Melanocyte of skin (primary cell): Measurements from ENCODE around the gene ATP2B3. TPM values are rescaled to one million over a fixed set of nuclear protein-coding genes. Genes with fewer than 3 reads are reported as not detected.

ENCODE experiments used
- total RNA-seq, 2 donors: library from RNA; depleted of rRNA; stranded (reverse); fragments of >200 nt; gene quantifications; 2 replicates each; pipeline ENCODE4 v1.2.3, GENCODE V29; 2012

Gene ATP2B3
- not detected for total RNA-seq

GRCh38 chrX:153517423-153517822, at the start of gene ATP2B3:
Gene ATP2B3 (plus strand): TSS chrX:153517642. CDS start chrX:153536248, 18,606 bp downstream.

GRCh38 chrX:153470411-153471363, 46.8 kb upstream of the ATP2B3 start, which contains the start of gene HAUS7:
Gene HAUS7 (minus strand): TSS chrX:153470576. CDS start chrX:153470557, 19 bp downstream.

GRCh38 chrX:153494541-153495361, 22.7 kb upstream of the ATP2B3 start, which contains the start of gene BGN:
Gene BGN (plus strand): TSS chrX:153494980. CDS start chrX:153504632, 9,652 bp downstream.

DNA sequence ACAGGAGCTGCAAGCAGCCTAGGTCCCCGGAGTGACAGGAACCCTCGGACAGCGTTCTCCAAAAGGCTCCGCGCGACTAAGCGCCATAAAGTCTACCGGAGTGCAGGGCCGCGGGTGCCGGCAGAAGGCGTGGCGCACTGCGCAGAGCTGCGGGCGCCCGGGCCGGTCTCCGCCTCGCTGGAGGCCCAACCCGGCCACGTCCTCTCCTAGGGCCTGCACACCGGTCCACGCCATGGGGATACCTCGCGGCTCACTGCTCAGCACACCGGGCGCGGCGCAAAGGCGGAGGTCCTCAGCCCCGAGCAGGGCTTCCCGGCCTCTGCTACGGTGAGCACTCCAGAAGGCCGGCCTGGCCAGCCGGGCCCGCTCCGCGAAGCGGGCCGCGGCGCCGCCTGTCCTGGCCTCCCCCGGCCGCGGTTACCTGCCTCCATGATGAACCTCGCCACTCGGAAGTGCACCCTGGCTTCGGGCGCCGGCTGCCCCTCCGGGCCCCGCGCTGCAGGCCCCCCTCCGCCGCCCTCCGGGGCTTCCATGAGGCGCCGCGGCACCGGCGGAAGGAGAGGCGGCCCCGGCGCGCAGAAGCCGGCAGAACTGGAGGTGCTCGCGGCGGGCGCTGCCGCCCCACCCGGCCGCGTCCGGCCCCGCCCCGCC, 81.2 kb downstream of the ATP2B3 start, which contains the start of gene CCNQ:
TSS of gene CCNQ (minus strand) at position 599 of the 651 bp plus-strand sequence. CDS start at position 533, 66 bp downstream.

Other genes starting within 250 kb of the ATP2B3 start
- not detected for gene PNMA6F, start 195.9 kb upstream of the ATP2B3 start, total RNA-seq
- gene ZNF275, start 183.5 kb upstream of the ATP2B3 start, total RNA-seq, result 1 to 10 TPM; 3.8 to 7.7 TPM
- gene PNMA6E, start 116.3 kb upstream of the ATP2B3 start, total RNA-seq, result not detected
- gene ZFP92, start 106.2 kb upstream of the ATP2B3 start, total RNA-seq, result under 1 TPM; under 0.01 to 0.67 TPM
- gene TREX2, start 71.6 kb upstream of the ATP2B3 start, total RNA-seq, result 1 to 10 TPM; 1.3 to 1.4 TPM
- gene HAUS7, start 47.1 kb upstream of the ATP2B3 start, total RNA-seq, result 10 to 100 TPM; 13.4 to 23.3 TPM
- gene BGN, start 22.7 kb upstream of the ATP2B3 start, total RNA-seq, result not detected
- gene CCNQ, start 81.5 kb downstream of the ATP2B3 start, total RNA-seq, result 10 to 100 TPM; 36.5 to 41.3 TPM
- 1 to 10 TPM; 2.3 to 4.1 TPM for gene DUSP9, start 129.6 kb downstream of the ATP2B3 start, total RNA-seq
- gene PNCK, start 156.2 kb downstream of the ATP2B3 start, total RNA-seq, result 1 to 10 TPM in 1 of 2 donors, under 1 TPM in 1; 0.33 to 1.4 TPM
- gene SLC6A8, start 170.3 kb downstream of the ATP2B3 start, total RNA-seq, result 10 to 100 TPM; 46.0 to 58.8 TPM
- gene BCAP31, start 206.7 kb downstream of the ATP2B3 start, total RNA-seq, result 100 to 1,000 TPM; 150 to 223 TPM
- gene ABCD1, start 207.2 kb downstream of the ATP2B3 start, total RNA-seq, result 100 to 1,000 TPM in 1 of 2 donors, 10 to 100 TPM in 1; 88.4 to 114 TPM
- gene PLXNB3, start 246.6 kb downstream of the ATP2B3 start, total RNA-seq, result 1 to 10 TPM; 8.7 to 9.6 TPM